ENCODE results near the gene SCN10A.

Gene SCN10A

GRCh38 chr3:38746641-38747040, 69.4 kb downstream of the SCN10A start:
- in situ Hi-C loops (cut with MboI; ENCODE audit: low sequenced_read_pairs) = no loop called here
- H3K36me3 ChIP-seq (replicated peaks) = no peaks in the 10 kb centered on the region
- no peaks in the 10 kb centered on the region for H3K4me1 ChIP-seq
- DNase-seq (ENCODE audit: low spot score in 2 of 2) = no peak
- H3K9me3 ChIP-seq = no peaks in the 10 kb centered on the region
- H3K27me3 ChIP-seq (ENCODE audit: low read depth) = peaks cover under 1% of the 10 kb centered on the region; the same call in 1 of the 2 replicates
- H3K4me3 ChIP-seq = no peak overlapping the region

DNA sequence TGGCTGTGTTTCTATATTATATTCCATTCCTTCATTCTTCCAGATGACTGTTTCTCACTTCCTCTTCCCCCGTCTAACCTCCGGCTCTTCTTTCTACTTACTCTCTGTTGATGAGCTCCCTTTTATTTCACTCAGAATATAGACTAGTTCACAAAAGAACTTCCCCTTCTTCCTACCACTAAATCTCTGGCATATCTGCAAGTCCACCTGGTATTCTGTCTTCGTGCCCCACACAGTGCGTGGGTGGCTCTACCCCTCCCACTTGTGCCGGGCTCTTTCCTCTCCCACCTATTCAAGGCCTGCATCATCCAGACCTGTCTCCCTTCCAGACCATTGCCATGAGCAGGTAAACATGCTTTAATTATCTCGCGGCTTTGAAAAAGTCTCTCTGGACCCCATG, 73.0 kb downstream of the SCN10A start:
- in situ Hi-C loops (cut with MboI; ENCODE audit: low sequenced_read_pairs) = no loop called here

GRCh38 chr3:38742550-38742949, 73.5 kb downstream of the SCN10A start:
- no peaks in the 10 kb centered on the region for H3K36me3 ChIP-seq (replicated peaks)
- H3K4me3 ChIP-seq = no peak overlapping the region
- in situ Hi-C loops (cut with MboI; ENCODE audit: low sequenced_read_pairs) = no loop called here
- no peak for DNase-seq (ENCODE audit: low spot score in 2 of 2)
- no peaks in the 10 kb centered on the region for H3K9me3 ChIP-seq
- H3K27me3 ChIP-seq (ENCODE audit: low read depth) = peaks cover 5% of the 10 kb centered on the region; the same call in 1 of the 2 replicates
- H3K4me1 ChIP-seq = no peaks in the 10 kb centered on the region

More for the DNA sequence above, 73.0 kb downstream of the SCN10A start:
- no peak for DNase-seq (ENCODE audit: low spot score in 2 of 2)
- no peaks in the 10 kb centered on the region for H3K9me3 ChIP-seq
- H3K36me3 ChIP-seq (replicated peaks) = no peaks in the 10 kb centered on the region
- H3K4me1 ChIP-seq = no peaks in the 10 kb centered on the region
- H3K4me3 ChIP-seq = no peak overlapping the region
- peaks cover 5% of the 10 kb centered on the region; the same call in 1 of the 2 replicates for H3K27me3 ChIP-seq (ENCODE audit: low read depth)

DNA sequence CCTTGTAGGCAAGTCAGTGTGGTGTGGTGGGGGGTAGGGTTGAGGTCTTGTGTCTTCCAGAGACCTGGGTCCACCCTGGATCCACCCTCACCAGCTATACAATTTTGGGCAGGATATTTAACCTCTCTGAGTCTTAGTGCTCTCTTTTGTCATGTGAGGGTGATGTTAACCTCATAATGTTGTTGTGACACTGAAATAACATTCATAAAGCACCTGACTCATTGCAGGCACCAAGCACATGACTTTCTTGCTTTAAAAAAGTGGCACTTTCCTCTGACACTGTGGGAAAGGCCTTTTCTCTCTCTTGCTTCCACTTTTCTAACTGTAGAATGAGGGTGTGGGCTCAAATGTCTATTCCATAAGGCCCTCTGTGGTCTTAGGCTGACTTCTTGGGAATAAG, 75.5 kb downstream of the SCN10A start:
- Histone ChIP-seq H3K4me1 (no peaks in the 10 kb centered on the region), H3K9me3 (no peaks in the 10 kb centered on the region), H3K36me3 (replicated peaks) (no peaks in the 10 kb centered on the region), H3K4me3 (no peak overlapping the region), H3K27me3 (ENCODE audit: low read depth) (peaks cover 5% of the 10 kb centered on the region; the same call in 1 of the 2 replicates)
- in situ Hi-C loops (cut with MboI; ENCODE audit: low sequenced_read_pairs) = no loop called here
- no peak for DNase-seq (ENCODE audit: low spot score in 2 of 2)

DNA sequence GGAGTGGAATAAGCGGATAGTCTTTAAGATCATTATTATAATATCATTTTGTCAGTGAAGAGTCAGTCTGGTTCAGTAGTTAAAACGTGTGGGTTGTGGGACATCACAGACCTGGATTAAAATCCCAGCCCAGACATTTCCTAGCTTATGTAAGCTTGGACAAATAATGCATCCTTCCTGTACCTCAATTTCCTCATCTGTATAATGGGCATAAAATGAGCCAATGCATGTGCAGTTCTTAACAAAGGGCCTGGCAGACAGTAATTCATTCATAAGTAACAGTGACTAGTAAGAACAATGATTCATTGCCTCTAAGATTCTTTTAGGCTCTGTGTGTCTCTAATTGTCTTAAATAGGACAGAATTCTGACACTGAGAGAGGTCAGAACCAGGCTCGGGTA, 76.1 kb downstream of the SCN10A start:
- in situ Hi-C loops (cut with MboI; ENCODE audit: low sequenced_read_pairs) = no loop called here
- peaks cover 5% of the 10 kb centered on the region; the same call in 1 of the 2 replicates for H3K27me3 ChIP-seq (ENCODE audit: low read depth)
- no peak overlapping the region for H3K4me3 ChIP-seq
- no peak for DNase-seq (ENCODE audit: low spot score in 2 of 2)
- no peaks in the 10 kb centered on the region for H3K4me1 ChIP-seq
- H3K9me3 ChIP-seq = no peaks in the 10 kb centered on the region
- no peaks in the 10 kb centered on the region for H3K36me3 ChIP-seq (replicated peaks)

GRCh38 chr3:38739396-38739689, 76.7 kb downstream of the SCN10A start:
- Histone ChIP-seq H3K4me3 (no peak overlapping the region), H3K9me3 (no peaks in the 10 kb centered on the region), H3K27me3 (ENCODE audit: low read depth) (peaks cover 5% of the 10 kb centered on the region; the same call in 1 of the 2 replicates), H3K4me1 (no peaks in the 10 kb centered on the region), H3K36me3 (replicated peaks) (no peaks in the 10 kb centered on the region)
- in situ Hi-C loops (cut with MboI; ENCODE audit: low sequenced_read_pairs) = no loop called here
- DNase-seq (ENCODE audit: low spot score in 2 of 2) = no peak

GRCh38 chr3:38738630-38739395, 77.2 kb downstream of the SCN10A start:
- Histone ChIP-seq H3K9me3 (no peaks in the 10 kb centered on the region), H3K36me3 (replicated peaks) (no peaks in the 10 kb centered on the region), H3K4me1 (no peaks in the 10 kb centered on the region), H3K4me3 (no peak overlapping the region), H3K27me3 (ENCODE audit: low read depth) (peaks cover 5% of the 10 kb centered on the region; the same call in 1 of the 2 replicates)
- DNase-seq (ENCODE audit: low spot score in 2 of 2) = peak; percentile 37 to 80
- in situ Hi-C loops (cut with MboI; ENCODE audit: low sequenced_read_pairs) = no loop called here

DNA sequence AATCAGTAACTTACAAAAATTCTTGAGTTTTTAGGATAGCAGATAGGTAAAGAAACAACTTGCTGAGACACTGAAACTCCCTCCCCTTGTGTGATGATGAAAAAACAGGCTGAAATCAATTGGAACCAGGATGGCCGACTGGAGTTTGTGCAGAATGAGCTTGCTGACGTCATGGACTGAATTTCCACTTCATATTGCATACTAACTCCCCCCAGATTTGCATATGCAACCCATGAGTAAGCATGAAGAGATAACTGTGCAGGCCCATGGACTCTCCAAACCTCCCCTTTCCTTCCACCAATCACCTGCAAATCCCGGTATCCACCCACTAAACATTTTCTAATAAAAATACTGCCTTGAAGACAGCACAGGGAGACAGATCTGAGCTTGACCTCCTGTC, 84.5 kb downstream of the SCN10A start:
- Histone ChIP-seq H3K9me3 (no peaks in the 10 kb centered on the region), H3K27me3 (ENCODE audit: low read depth) (peaks cover 5% of the 10 kb centered on the region), H3K4me3 (no peak overlapping the region), H3K36me3 (replicated peaks) (no peaks in the 10 kb centered on the region), H3K4me1 (no peaks in the 10 kb centered on the region)
- no peak for DNase-seq (ENCODE audit: low spot score in 2 of 2)
- in situ Hi-C loops (cut with MboI; ENCODE audit: low sequenced_read_pairs) = no loop called here

DNA sequence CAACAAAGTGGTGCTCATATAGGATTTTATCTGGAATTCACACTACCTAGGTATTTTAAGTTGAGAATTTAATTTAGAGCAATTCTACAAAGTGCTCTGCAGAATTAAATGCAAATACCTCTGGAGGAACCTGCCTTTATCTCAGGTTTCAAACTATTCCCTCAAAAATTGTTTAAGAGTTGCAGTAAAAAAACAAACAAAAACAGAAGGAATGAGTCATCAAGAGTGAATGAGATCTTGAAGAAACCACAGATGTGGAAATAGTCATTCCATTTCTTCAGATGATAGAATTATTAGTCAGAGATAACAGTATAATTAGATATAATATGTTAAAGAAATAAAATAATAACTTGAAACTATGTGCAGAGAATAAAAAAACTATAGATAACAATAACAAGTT, 85.7 kb downstream of the SCN10A start:
- no peak for DNase-seq (ENCODE audit: low spot score in 2 of 2)
- Histone ChIP-seq H3K27me3 (ENCODE audit: low read depth) (peaks cover 5% of the 10 kb centered on the region), H3K36me3 (replicated peaks) (no peaks in the 10 kb centered on the region), H3K9me3 (no peaks in the 10 kb centered on the region), H3K4me3 (no peak overlapping the region), H3K4me1 (no peaks in the 10 kb centered on the region)
- in situ Hi-C loops (cut with MboI; ENCODE audit: low sequenced_read_pairs) = no loop called here

GRCh38 chr3:38728008-38728407, 88.0 kb downstream of the SCN10A start:
- Histone ChIP-seq H3K36me3 (replicated peaks) (no peaks in the 10 kb centered on the region), H3K4me3 (no peak overlapping the region), H3K4me1 (no peaks in the 10 kb centered on the region), H3K9me3 (no peaks in the 10 kb centered on the region), H3K27me3 (ENCODE audit: low read depth) (peaks cover 5% of the 10 kb centered on the region)
- in situ Hi-C loops (cut with MboI; ENCODE audit: low sequenced_read_pairs) = no loop called here
- DNase-seq (ENCODE audit: low spot score in 2 of 2) = no peak

DNA sequence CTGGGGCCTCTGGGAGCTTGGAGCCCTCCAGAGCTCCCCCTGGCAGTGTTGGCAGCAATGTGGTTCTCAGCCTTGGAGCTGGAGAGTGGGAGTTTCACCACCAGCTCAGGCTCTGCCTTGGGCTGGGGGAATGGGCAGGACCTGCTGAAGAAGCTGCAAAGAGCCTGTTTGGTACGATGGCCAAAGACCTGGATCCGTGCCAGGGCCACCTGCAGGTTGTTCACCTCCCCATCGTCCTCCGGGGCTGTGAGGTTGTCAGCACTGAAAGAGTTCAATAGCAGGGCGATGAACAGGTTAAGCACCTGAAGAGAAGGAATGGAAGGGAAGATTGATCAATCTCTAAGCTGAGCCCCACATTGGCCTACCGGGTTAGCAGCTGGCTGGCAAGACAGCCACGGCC, 89.3 kb downstream of the SCN10A start:
- Histone ChIP-seq H3K4me3 (no peak overlapping the region), H3K36me3 (replicated peaks) (no peaks in the 10 kb centered on the region), H3K9me3 (no peaks in the 10 kb centered on the region), H3K27me3 (ENCODE audit: low read depth) (peaks cover 5% of the 10 kb centered on the region), H3K4me1 (no peaks in the 10 kb centered on the region)
- no peak for DNase-seq (ENCODE audit: low spot score in 2 of 2)
- in situ Hi-C loops (cut with MboI; ENCODE audit: low sequenced_read_pairs) = no loop called here

DNA sequence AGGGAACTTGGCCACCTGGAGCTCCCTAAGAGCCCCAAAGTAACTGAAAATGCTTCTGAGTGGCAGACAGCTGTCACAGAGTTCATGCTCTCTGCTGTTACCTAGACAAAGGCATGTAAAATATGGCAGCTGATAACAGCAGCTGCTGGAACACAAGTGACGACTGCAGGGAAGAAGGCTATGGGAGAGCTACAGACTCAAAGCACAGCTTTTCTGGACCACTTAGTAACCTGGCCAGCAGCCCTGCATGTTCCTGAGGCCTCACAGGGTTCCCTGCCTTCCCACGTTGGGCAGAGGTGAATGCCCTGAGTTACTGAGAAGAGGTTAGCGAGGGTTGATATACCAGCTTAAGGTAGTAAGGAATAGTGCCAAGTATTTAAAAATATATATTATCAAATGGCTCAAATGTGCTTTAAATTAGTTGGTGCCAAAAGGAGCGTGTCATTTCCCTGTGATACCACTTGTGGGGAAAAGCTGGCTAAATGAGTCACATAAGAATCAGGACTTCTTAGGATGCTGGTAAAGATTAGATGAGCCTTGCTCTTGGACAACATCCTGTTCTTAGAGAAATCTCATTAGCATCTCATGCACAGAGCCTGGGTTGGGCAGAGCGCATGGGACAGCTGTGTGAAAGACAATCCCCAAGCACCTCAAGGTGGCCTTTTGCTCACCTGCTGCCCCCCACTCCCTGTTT, 90.1 kb downstream of the SCN10A start:
- H3K9me3 ChIP-seq = no peaks in the 10 kb centered on the region
- in situ Hi-C loops (cut with MboI; ENCODE audit: low sequenced_read_pairs) = no loop called here
- H3K36me3 ChIP-seq (replicated peaks) = no peaks in the 10 kb centered on the region
- no peak overlapping the region for H3K4me3 ChIP-seq
- no peak for DNase-seq (ENCODE audit: low spot score in 2 of 2)
- peaks cover 2% of the 10 kb centered on the region for H3K27me3 ChIP-seq (ENCODE audit: low read depth)
- no peaks in the 10 kb centered on the region for H3K4me1 ChIP-seq

GRCh38 chr3:38724392-38724736, 91.7 kb downstream of the SCN10A start:
- H3K9me3 ChIP-seq = no peaks in the 10 kb centered on the region
- no peaks in the 10 kb centered on the region for H3K36me3 ChIP-seq (replicated peaks)
- in situ Hi-C loops (cut with MboI; ENCODE audit: low sequenced_read_pairs) = no loop called here
- 0 out of 2 replicates have a peak, but pooled peaks cover 2% of the 10 kb centered on the region for H3K27me3 ChIP-seq (ENCODE audit: low read depth)
- DNase-seq (ENCODE audit: low spot score in 2 of 2) = no peak
- no peaks in the 10 kb centered on the region for H3K4me1 ChIP-seq
- H3K4me3 ChIP-seq = no peak overlapping the region

GRCh38 chr3:38723569-38724391, 92.2 kb downstream of the SCN10A start:
- H3K4me1 ChIP-seq = no peaks in the 10 kb centered on the region
- H3K27me3 ChIP-seq (ENCODE audit: low read depth) = 0 out of 2 replicates have a peak, but pooled peaks cover 2% of the 10 kb centered on the region
- no peaks in the 10 kb centered on the region for H3K36me3 ChIP-seq (replicated peaks)
- in situ Hi-C loops (cut with MboI; ENCODE audit: low sequenced_read_pairs) = no loop called here
- no peak overlapping the region for H3K4me3 ChIP-seq
- no peaks in the 10 kb centered on the region for H3K9me3 ChIP-seq
- DNase-seq (ENCODE audit: low spot score in 2 of 2) = no peak

All from HAP-1 (cell line).